ENCODE data around the gene KRTAP4-9. TPM values are rescaled to one million over a fixed set of nuclear protein-coding genes. Genes with fewer than 3 reads are reported as not detected.
"Not testable (repeated sequence)": the region's sequence is repeated elsewhere in the genome, so short reads cannot be mapped to it uniquely, and the experiment has no call there.

KRTAP4-9 gene
- total RNA-seq, 1 donor from 2014 or later, result not detected

DNA sequence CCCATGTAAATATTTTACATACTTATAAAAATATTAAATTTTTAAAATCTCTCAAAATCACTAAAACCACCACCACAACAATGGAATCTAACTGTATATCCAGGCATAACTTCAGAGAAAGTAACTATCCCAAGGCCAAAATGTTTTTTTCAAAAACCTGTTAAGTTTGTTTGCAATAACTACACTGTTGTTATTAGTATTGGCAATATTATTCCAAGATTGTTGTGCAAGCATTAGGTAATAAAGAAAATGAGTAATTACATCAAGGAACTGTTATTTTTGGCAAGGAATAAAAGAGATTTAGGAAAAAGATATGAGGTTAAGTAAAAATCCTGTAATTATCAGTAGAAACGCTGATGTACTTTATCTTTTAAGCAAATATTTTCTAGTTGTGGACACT, 22.2 kb downstream of the KRTAP4-9 start:
- no peak for DNase-seq (ENCODE audit: low spot score)

- DNase-seq (ENCODE audit: low spot score), result no peak
These were observed 26.8 kb downstream of the KRTAP4-9 start for GRCh38 chr17:41131979-41132378.

- no peak for DNase-seq (ENCODE audit: low spot score)
These were observed 28.9 kb downstream of the KRTAP4-9 start for GRCh38 chr17:41133880-41134735.

DNA sequence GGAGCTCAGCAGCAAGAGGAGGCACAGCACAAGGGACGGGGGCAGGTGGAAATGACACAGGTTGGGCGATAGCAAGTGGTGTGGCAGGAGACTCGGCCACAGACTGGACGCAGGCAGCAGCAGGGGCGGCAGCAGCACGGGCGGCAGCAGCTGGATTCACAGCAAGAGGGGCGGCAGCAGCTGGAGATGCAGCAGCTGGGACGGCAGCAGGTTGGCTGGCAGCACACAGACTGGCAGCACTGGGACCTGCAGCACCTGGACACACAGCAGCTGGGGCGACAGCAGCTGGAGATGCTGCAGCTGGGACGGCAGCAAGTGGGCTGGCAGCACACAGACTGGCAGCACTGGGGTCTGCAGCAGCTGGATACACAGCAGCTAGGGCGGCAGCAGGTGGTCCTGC, 34.7 kb downstream of the KRTAP4-9 start:
- not testable (repeated sequence) for DNase-seq (ENCODE audit: low spot score)

- DNase-seq (ENCODE audit: low spot score), result no peak
These were observed 35.4 kb downstream of the KRTAP4-9 start, which contains the start of gene KRTAP4-6 for GRCh38 chr17:41140360-41141131. Gene KRTAP4-6 (minus strand): TSS chr17:41140544. CDS start chr17:41140487, 57 bp downstream.

DNA sequence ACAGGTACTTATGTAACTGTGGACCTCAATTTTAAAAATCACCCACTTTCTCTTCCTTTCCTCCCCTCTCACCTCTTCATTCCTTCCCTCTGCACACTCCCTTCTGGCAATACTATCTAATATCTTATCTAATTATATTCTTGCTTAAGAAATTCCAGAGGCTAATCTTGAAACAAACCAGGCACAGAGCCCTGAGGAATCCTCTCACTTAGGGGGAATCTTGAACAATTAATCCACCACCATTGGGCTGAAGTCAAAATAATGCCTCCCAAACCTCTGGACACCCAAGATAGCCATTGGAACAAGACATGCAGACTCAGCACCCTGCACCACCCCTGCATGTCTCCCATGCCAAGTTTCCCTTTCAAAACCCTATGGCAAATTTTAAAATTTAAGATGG, 36.2 kb downstream of the KRTAP4-9 start:
- DNase-seq (ENCODE audit: low spot score), result no peak

DNA sequence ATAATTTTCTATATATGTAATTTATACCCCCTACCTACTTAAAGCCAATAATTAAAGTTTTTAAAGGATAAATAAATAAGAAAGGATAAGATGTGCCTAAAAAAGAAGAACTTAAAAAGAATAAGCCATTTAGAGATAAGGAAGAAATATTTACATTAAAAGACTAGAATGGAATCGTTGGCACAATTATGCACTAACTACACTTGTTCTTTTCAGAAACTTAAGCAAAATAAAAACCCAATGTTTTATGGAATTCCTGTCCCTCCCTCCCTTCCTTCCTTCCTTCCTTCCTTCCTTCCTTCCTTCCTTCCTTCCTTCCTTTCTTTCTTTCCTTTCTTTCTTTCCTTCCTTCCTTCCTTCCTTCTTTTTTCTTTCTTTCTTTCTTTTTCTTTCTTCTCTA, 39.7 kb downstream of the KRTAP4-9 start:
- no peak for DNase-seq (ENCODE audit: low spot score)

DNA sequence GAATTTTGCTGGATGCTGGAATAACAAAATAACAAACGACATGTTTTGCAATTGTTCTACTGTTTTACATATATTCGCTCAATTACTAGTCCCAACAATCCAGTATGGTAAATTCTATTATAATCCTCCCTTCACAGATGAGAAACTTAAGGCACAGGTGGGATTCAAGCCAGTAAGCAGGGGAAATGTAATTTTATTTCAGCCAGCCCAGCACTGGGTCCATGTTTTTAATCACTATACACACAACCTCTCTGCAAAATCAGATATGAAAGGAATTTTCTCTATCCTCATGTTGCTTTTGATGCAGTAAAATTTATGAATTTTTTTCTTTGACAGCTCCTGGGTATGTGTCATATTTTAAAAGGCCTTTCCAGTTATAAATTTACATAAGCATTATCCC, 40.1 kb downstream of the KRTAP4-9 start:
- DNase-seq (ENCODE audit: low spot score), result no peak

DNA sequence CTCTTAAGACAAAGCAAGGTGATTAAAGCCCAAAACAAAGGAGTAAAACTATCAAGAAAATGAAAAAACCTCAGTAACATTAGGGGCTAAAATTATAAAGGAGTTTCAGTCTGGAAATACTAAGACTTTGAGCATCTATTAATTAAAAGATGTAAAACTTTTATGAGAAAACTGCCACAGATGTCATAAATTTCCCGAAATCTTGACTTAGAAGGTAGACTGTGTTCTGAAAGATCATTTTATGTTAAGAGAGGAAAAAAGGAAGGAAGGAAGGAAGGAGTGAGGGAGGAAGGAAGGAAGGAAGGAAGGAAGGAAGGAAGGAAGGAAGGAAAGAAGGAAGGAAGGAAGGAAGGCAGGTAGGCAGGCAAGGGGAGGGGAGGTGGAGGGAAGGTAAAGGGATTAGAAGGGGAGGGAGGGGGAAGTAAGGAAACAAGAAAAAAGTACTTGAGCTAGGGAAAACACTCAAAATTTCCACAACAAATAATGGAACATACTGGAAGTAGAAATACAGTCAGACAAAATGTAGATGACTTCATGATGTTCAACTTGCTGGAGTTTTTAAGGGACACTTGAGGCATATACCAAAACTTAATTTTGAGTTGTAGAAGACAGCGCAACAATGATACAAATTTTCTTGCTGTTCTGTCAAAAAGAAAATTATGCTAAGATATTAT, 42.5 kb downstream of the KRTAP4-9 start:
- no peak for DNase-seq (ENCODE audit: low spot score)

GRCh38 chr17:41148971-41149651, 43.9 kb downstream of the KRTAP4-9 start:
- not testable (repeated sequence) for DNase-seq (ENCODE audit: low spot score)

DNA sequence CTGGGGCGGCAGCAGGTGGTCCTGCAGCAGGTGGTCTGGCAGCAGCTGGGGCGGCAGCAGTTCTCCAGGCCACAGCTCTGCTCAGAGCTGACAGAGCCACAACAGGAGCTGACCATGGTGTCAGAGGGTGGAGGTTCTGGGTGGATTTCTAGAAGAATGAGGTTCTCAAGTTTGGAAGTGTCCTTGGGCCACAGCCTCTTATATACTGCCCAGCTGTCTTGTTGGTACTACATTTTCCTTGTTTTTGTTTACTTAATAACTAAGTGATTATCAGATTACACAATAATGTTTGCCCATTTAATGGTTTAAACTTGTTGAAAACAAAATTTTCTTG, 44.4 kb downstream of the KRTAP4-9 start, which contains the start of gene KRTAP4-5:
Gene KRTAP4-5 (minus strand): TSS at position 174 of the 334 bp plus-strand sequence. CDS start 58 bp downstream, at position 116.
- no peak for DNase-seq (ENCODE audit: low spot score)

- DNase-seq (ENCODE audit: low spot score), result no peak
These were observed 44.8 kb downstream of the KRTAP4-9 start for GRCh38 chr17:41150026-41150425.

DNA sequence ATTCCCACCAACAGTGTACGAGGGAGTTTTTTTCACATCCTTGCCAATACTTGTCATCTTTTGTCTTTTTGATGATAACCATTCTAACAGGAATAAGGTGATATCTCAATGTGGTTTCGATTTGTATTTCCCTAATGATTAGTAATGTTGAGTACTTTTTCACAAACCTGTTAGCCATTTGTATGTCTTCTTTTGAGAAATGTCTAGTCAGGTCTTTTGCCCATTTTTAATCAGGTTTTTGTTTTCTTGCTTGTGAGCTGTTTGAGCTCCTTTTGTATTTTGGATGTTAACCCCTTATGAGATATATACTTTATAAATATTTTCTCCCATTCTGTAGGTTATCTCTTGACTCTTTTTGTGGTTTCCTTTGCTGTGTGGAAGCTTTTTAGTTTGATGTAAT, 46.3 kb downstream of the KRTAP4-9 start:
- no peak for DNase-seq (ENCODE audit: low spot score)

GRCh38 chr17:41153856-41154255, 48.7 kb downstream of the KRTAP4-9 start:
- DNase-seq (ENCODE audit: low spot score), result no peak

Other genes with a start within 250 kb of the KRTAP4-9 start
- not detected for gene KRT12, start 238.2 kb upstream of the KRTAP4-9 start, total RNA-seq
- 4.7 TPM for gene KRT20, start 220.1 kb upstream of the KRTAP4-9 start, total RNA-seq
- 3.9 TPM for gene KRT23, start 167.7 kb upstream of the KRTAP4-9 start, total RNA-seq
- not detected for gene KRT39, start 138.4 kb upstream of the KRTAP4-9 start, total RNA-seq
- gene KRT40, start 121.1 kb upstream of the KRTAP4-9 start, total RNA-seq, result not detected
- not detected for gene KRTAP3-3, start 111.2 kb upstream of the KRTAP4-9 start, total RNA-seq
- not detected for gene KRTAP3-2, start 105.5 kb upstream of the KRTAP4-9 start, total RNA-seq
- gene KRTAP3-1, start 96.3 kb upstream of the KRTAP4-9 start, total RNA-seq, result not detected
- gene KRTAP1-5, start 78.2 kb upstream of the KRTAP4-9 start, total RNA-seq, result not detected
- gene KRTAP1-4, start 75.2 kb upstream of the KRTAP4-9 start, total RNA-seq, result not detected
- gene KRTAP1-3, start 70.5 kb upstream of the KRTAP4-9 start, total RNA-seq, result not detected
- gene KRTAP1-1, start 63.9 kb upstream of the KRTAP4-9 start, total RNA-seq, result not detected
- gene KRTAP2-1, start 58.1 kb upstream of the KRTAP4-9 start, total RNA-seq, result not detected
- gene KRTAP2-2, start 50.2 kb upstream of the KRTAP4-9 start, total RNA-seq, result not detected
- gene KRTAP2-3, start 45.3 kb upstream of the KRTAP4-9 start, total RNA-seq, result not detected
- not detected for gene KRTAP2-4, start 39.5 kb upstream of the KRTAP4-9 start, total RNA-seq
- gene KRTAP4-7, start 21.2 kb upstream of the KRTAP4-9 start, total RNA-seq, result not detected
- not detected for gene KRTAP4-8, start 7.2 kb upstream of the KRTAP4-9 start, total RNA-seq
- gene KRTAP4-16, start 3.2 kb upstream of the KRTAP4-9 start, total RNA-seq, result not detected
- not detected for gene KRTAP4-11, start 13.0 kb downstream of the KRTAP4-9 start, total RNA-seq
- not detected for gene KRTAP4-12, start 18.8 kb downstream of the KRTAP4-9 start, total RNA-seq
- not detected for gene KRTAP4-6, start 35.2 kb downstream of the KRTAP4-9 start, total RNA-seq
- gene KRTAP4-5, start 44.4 kb downstream of the KRTAP4-9 start, total RNA-seq, result not detected
- not detected for gene KRTAP4-4, start 55.4 kb downstream of the KRTAP4-9 start, total RNA-seq
- not detected for gene KRTAP4-3, start 62.8 kb downstream of the KRTAP4-9 start, total RNA-seq
- not detected for gene KRTAP4-2, start 72.8 kb downstream of the KRTAP4-9 start, total RNA-seq
- not detected for gene KRTAP4-1, start 79.5 kb downstream of the KRTAP4-9 start, total RNA-seq
- gene KRTAP9-1, start 84.5 kb downstream of the KRTAP4-9 start, total RNA-seq, result not detected
- not detected for gene KRTAP9-2, start 121.3 kb downstream of the KRTAP4-9 start, total RNA-seq
- not detected for gene KRTAP9-3, start 127.1 kb downstream of the KRTAP4-9 start, total RNA-seq
- not detected for gene KRTAP9-8, start 132.6 kb downstream of the KRTAP4-9 start, total RNA-seq
- not detected for gene KRTAP9-4, start 144.3 kb downstream of the KRTAP4-9 start, total RNA-seq
- gene KRTAP9-9, start 150.0 kb downstream of the KRTAP4-9 start, total RNA-seq, result not detected
- not detected for gene KRTAP9-6, start 160.0 kb downstream of the KRTAP4-9 start, total RNA-seq
- gene KRTAP9-7, start 170.3 kb downstream of the KRTAP4-9 start, total RNA-seq, result not detected
- gene KRTAP29-1, start 197.5 kb downstream of the KRTAP4-9 start, total RNA-seq, result not detected
- gene KRTAP16-1, start 203.9 kb downstream of the KRTAP4-9 start, total RNA-seq, result not detected
- not detected for gene KRTAP17-1, start 210.3 kb downstream of the KRTAP4-9 start, total RNA-seq
- gene KRT33A, start 245.4 kb downstream of the KRTAP4-9 start, total RNA-seq, result not detected